Hematopoietic multipotent progenitor cell treated with erythropoietin and hydrocortisone succinate and interleukin-3 and kit ligand, for 6 days (in vitro differentiated cells): ENCODE measurements around the gene PIAS1.

Source experiments
- DNase-seq: peaks from one replicate; pipeline ENCODE4 v3.0.0-alpha.2; 2015

PIAS1 gene

GRCh38 chr15:68073576-68074288 is 19.6 kb downstream of the PIAS1 start:
- DNase-seq = no peak

GRCh38 chr15:68075764-68076385 is 21.8 kb downstream of the PIAS1 start:
- DNase-seq = no peak

GRCh38 chr15:68078365-68078764 is 24.2 kb downstream of the PIAS1 start:
- DNase-seq = peak; percentile 27

- DNase-seq = no peak
Measured at GRCh38 chr15:68080334-68080733, 26.2 kb downstream of the PIAS1 start.

- DNase-seq = no peak
Measured at GRCh38 chr15:68080783-68081182, 26.7 kb downstream of the PIAS1 start.

- DNase-seq = no peak
Measured at GRCh38 chr15:68081869-68082505, 27.9 kb downstream of the PIAS1 start.

- DNase-seq = no peak
Measured at GRCh38 chr15:68082735-68083134, 28.6 kb downstream of the PIAS1 start.

GRCh38 chr15:68083463-68083862 is 29.3 kb downstream of the PIAS1 start:
- no peak for DNase-seq

GRCh38 chr15:68085052-68085451 is 30.9 kb downstream of the PIAS1 start:
- DNase-seq = no peak

- no peak for DNase-seq
Measured at GRCh38 chr15:68091743-68092142, 37.6 kb downstream of the PIAS1 start.

GRCh38 chr15:68096099-68096498 is 42.0 kb downstream of the PIAS1 start:
- DNase-seq = no peak

- peak; percentile 40 for DNase-seq
Measured at GRCh38 chr15:68097029-68097428, 42.9 kb downstream of the PIAS1 start.

GRCh38 chr15:68098465-68098864 is 44.4 kb downstream of the PIAS1 start:
- DNase-seq = no peak

GRCh38 chr15:68100194-68100593 is 46.1 kb downstream of the PIAS1 start:
- peak; percentile 19 for DNase-seq

- DNase-seq = no peak
Measured at GRCh38 chr15:68103603-68104002, 49.5 kb downstream of the PIAS1 start.

GRCh38 chr15:68106656-68107055 is 52.5 kb downstream of the PIAS1 start:
- no peak for DNase-seq

- DNase-seq = no peak
Measured at GRCh38 chr15:68107142-68107541, 53.0 kb downstream of the PIAS1 start.

- DNase-seq = no peak
Measured at GRCh38 chr15:68112706-68113105, 58.6 kb downstream of the PIAS1 start.

GRCh38 chr15:68113273-68113672 is 59.2 kb downstream of the PIAS1 start:
- peak; percentile 33 for DNase-seq

GRCh38 chr15:68113751-68114150 is 59.6 kb downstream of the PIAS1 start:
- no peak for DNase-seq

GRCh38 chr15:68114356-68114755 is 60.2 kb downstream of the PIAS1 start:
- DNase-seq = peak; percentile 60

GRCh38 chr15:68114840-68115239 is 60.7 kb downstream of the PIAS1 start:
- no peak for DNase-seq

GRCh38 chr15:68124700-68125099 is 70.6 kb downstream of the PIAS1 start:
- DNase-seq = no peak

GRCh38 chr15:68126396-68126795 is 72.3 kb downstream of the PIAS1 start:
- DNase-seq = no peak
